Tibial artery (tissue), 4 donors: ENCODE measurements around the gene PDE9A.

Experiments used
- DNase-seq, 2 donors: peaks; one replicate each; pipeline ENCODE4 v3.0.0-alpha.2; 2019
- H3K27ac ChIP-seq, 2 donors: fragments of 200-600 bp; sonication (generic) in 1 of 2; 1 replicate in 1 of 2; 2 replicates in 1 of 2; pipeline ENCODE4 v1.5.1; 2018 to 2019; ENCODE audit warnings: mild to moderate bottlenecking in 1 of 2
- H3K27me3 ChIP-seq, 2 donors: fragments of 200-600 bp; sonication (generic) in 1 of 2; one replicate each; pipeline versions ENCODE4 v1.5.1 to v1.6.0; 2016 to 2019
- H3K36me3 ChIP-seq, 3 donors: fragments of 200-600 bp; sonication (generic) in 2 of 3; one replicate each; pipeline ENCODE4 v1.5.1; 2016 to 2019; ENCODE audit warnings: mild to moderate bottlenecking in 2 of 3
- H3K4me1 ChIP-seq, 4 donors: fragments of 200-600 bp; sonication (generic) in 2 of 4; 1 replicate in 3 of 4; 2 replicates in 1 of 4; pipeline ENCODE4 v1.5.1; 2016 to 2019
- H3K4me3 ChIP-seq, 2 donors: fragments of 200-600 bp; sonication (generic) in 1 of 2; 1 replicate in 1 of 2; 2 replicates in 1 of 2; pipeline ENCODE4 v1.5.1; 2018 to 2019; ENCODE audit warnings: mild to moderate bottlenecking in 2 of 2
- H3K9me3 ChIP-seq, 3 donors: fragments of 200-600 bp; sonication (generic) in 1 of 3; one replicate each; pipeline ENCODE4 v1.5.1; 2016 to 2019
- intact Hi-C: fragments of 100-400 bp; cut with DNase I; formaldehyde crosslinking; loops from one replicate; pipeline ENCODE4 v1.15.0; 2023; ENCODE audit warnings: low total_unique reads
- TF ChIP-seq, protein P1 (sequence below), 2 experiments: fragments of 200-600 bp in 1 of 2; fragments of 450-650 bp in 1 of 2; IDR thresholded peaks; one replicate each; pipeline ENCODE4 v1.5.1; 2017 to 2019; ENCODE audit warnings: antibody characterized with exemption in 2 of 2, mild to moderate bottlenecking in 1 of 2, moderate library complexity in 1 of 2

PDE9A gene

DNA sequence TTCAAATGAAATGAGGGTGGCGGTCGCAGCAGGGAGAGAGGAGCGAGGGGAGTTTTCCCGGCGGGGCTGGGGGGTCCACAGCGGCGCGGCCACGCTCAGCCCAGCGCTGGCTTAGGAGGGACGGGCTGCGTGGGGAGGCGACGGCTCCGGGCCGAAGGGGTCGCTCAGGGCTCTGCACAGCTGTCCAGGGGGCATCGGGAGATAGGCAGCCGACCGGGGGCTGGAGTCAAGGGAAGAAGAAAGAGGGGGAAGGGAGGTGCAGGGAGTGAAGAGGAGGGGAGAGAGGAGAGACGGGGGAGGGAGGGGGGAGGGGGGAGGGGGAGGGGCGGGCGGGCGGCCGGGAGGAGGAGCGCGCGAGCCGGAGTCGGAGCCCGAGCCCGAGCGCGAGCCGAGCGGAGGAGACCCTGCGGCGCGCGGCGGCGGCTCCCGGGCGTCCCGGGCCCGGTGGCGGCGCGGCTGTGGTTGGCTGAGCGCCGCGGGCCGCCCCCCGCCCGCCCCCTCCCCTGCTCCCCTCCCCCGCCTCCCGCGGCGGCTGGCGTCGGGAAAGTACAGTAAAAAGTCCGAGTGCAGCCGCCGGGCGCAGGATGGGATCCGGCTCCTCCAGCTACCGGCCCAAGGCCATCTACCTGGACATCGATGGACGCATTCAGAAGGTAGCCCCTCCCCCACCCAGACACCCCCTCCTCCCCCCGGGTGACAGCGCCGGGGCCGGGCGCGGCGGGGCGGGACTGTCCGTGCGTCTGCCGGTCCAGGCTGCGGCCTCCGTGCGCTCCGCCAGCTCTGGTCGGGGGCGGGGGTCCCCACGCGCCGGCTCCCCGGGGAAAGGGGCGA lies at the start of gene PDE9A:
PDE9A (plus strand) TSS at position 391 of the 831 bp plus-strand sequence; CDS start at position 585, 194 bp downstream.
- intact Hi-C loops: no loop called here
- no peaks in the 10 kb centered on the region for H3K9me3 ChIP-seq
- no peaks in the 10 kb centered on the region for H3K36me3 ChIP-seq
- H3K4me3 ChIP-seq: peak within 1 kb of the TSS; percentile 41 to 57
- peaks cover 0 to 68% of the 10 kb centered on the region in 2 donors for H3K27me3 ChIP-seq
- H3K27ac ChIP-seq: peak within 1 kb of the TSS in 1 of 2 donors; percentile 37
- DNase-seq: no peak
- peaks cover 0 to 29% (median 23%) of the 10 kb centered on the region in 4 donors for H3K4me1 ChIP-seq
- TF ChIP-seq, protein P1, sequence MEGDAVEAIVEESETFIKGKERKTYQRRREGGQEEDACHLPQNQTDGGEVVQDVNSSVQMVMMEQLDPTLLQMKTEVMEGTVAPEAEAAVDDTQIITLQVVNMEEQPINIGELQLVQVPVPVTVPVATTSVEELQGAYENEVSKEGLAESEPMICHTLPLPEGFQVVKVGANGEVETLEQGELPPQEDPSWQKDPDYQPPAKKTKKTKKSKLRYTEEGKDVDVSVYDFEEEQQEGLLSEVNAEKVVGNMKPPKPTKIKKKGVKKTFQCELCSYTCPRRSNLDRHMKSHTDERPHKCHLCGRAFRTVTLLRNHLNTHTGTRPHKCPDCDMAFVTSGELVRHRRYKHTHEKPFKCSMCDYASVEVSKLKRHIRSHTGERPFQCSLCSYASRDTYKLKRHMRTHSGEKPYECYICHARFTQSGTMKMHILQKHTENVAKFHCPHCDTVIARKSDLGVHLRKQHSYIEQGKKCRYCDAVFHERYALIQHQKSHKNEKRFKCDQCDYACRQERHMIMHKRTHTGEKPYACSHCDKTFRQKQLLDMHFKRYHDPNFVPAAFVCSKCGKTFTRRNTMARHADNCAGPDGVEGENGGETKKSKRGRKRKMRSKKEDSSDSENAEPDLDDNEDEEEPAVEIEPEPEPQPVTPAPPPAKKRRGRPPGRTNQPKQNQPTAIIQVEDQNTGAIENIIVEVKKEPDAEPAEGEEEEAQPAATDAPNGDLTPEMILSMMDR (IDR thresholded peaks at IDR 0.05): no peak

DNA sequence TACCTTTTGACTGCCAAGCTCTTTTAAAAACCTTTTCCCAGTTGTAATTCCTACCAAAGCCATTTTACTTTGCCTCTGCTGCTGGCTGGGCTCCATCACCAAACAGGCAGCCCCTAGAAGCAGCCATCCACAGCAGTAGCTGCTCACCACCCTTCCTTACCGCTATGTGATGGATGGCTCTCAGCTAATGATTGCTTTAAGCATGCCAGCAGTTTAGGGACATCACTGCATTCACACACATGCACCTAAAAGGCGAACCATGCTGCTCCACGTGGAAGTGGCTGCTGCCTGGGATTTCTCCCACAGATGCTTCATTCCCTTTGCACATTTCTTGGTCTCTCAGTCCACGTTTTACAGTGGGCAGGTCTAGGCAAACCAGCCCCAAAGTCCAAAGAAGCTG lies 46.3 kb upstream of the PDE9A start:
- no peak for DNase-seq
- intact Hi-C loops: no loop called here
- TF ChIP-seq, protein P1 (IDR thresholded peaks at IDR 0.05): no peak
- Histone ChIP-seq H3K27me3 (peaks cover 0 to 2% of the 10 kb centered on the region in 2 donors), H3K9me3 (peaks cover 0 to 29% (median 8%) of the 10 kb centered on the region in 3 donors), H3K27ac (no peak overlapping the region), H3K4me3 (no peak overlapping the region), H3K36me3 (no peaks in the 10 kb centered on the region), H3K4me1 (no peaks in the 10 kb centered on the region)

DNA sequence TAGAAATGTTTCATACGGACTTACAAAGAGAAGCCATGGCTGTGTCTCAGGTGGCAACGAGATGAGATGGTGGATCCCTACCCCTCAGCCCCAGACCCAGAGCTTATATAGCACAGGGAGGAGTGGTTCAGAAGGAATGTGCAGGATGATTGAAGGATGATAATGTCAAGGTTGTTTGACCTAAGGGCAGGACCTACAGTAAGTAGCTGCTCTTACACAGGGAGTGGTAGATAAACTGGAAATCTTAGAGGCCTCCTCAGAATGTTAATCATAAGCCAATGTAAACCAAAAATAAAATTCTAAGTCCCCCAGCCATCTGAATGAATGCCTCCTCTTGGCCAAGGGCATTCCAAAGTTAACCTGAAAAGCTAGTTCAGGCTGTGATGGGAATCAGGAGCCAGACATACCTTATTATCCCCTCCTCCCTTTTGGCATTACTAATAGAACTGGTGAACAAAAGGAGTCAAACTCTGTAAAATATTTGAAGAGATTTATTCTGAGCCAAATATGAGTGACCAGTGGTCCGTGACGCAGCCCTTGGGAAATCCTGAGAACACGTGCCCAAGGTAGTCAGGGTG lies 45.8 kb upstream of the PDE9A start:
- TF ChIP-seq, protein P1 (IDR thresholded peaks at IDR 0.05): no peak
- Histone ChIP-seq H3K9me3 (peaks cover 0 to 32% (median 13%) of the 10 kb centered on the region in 3 donors), H3K4me1 (no peaks in the 10 kb centered on the region), H3K27me3 (no peaks in the 10 kb centered on the region), H3K27ac (no peak overlapping the region), H3K4me3 (no peak overlapping the region), H3K36me3 (no peaks in the 10 kb centered on the region)
- intact Hi-C loops: no loop called here
- no peak for DNase-seq

DNA sequence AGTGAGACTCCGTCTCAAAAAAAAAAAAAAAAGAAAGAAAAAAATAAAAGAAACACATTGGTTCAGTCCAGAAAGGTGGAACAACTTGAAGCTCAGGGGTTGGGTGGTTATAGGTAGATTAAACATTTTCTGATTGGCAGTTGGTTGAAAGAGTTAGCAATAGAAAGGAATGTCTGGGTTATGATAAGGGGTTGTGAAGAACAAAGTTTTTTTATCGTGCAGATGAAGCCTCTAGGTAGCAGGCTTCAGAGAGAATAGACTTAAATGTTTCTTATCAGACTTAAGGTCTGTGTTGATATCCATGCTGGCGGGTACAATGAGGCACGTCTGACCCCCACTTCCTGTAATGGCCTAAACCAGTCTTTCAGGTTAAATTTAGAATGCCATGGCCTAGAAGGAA lies 45.0 kb upstream of the PDE9A start:
- DNase-seq: no peak
- peaks cover 0 to 32% (median 16%) of the 10 kb centered on the region in 3 donors for H3K9me3 ChIP-seq
- TF ChIP-seq, protein P1 (IDR thresholded peaks at IDR 0.05): no peak
- H3K27ac ChIP-seq: no peak overlapping the region
- H3K4me3 ChIP-seq: no peak overlapping the region
- H3K4me1 ChIP-seq: no peaks in the 10 kb centered on the region
- intact Hi-C loops: no loop called here
- no peaks in the 10 kb centered on the region for H3K36me3 ChIP-seq
- no peaks in the 10 kb centered on the region for H3K27me3 ChIP-seq

DNA sequence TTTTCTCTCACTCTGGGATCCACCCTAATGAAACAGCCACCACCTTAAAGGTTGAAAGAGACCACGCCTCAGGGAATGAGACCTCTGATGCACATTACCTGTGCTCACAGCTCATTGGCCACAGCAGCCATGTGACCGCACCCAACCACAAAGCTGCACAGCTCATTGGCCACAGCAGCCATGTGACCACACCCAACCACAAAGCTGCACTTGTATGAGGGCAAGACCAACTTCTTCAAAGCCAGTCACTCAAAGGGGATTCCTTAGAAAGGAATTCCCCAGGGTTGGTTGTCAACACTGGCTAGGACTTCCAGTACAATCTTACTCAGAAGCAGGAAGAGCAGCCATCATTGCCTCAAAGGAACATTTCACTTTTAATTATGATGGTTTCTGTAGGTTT lies 43.6 kb upstream of the PDE9A start:
- no peak for DNase-seq
- intact Hi-C loops: no loop called here

More for the DNA sequence above, 43.6 kb upstream of the PDE9A start:
- Histone ChIP-seq H3K9me3 (peaks cover 0 to 26% (median 13%) of the 10 kb centered on the region in 3 donors), H3K36me3 (no peaks in the 10 kb centered on the region), H3K27me3 (no peaks in the 10 kb centered on the region), H3K4me3 (no peak overlapping the region), H3K4me1 (no peaks in the 10 kb centered on the region), H3K27ac (no peak overlapping the region)
- TF ChIP-seq, protein P1 (IDR thresholded peaks at IDR 0.05): no peak
